Thoracic aorta (tissue), 2 donors: ENCODE data around the gene CLASP2. TPM values are rescaled to one million over a fixed set of nuclear protein-coding genes. Genes with fewer than 3 reads are reported as not detected.

ENCODE experiments used
- ATAC-seq: fragments of 150-250 bp; one replicate; pipeline ENCODE4 v1.8.0; 2017; ENCODE audit warnings: low read depth; ENCODE audit not compliant: insufficient number of reproducible peaks, low FRiP score
- DNase-seq: peaks from one replicate; pipeline ENCODE4 v3.0.0-alpha.2; 2020; ENCODE audit warnings: low spot score
- H3K27ac ChIP-seq, 2 donors: fragments of 200-600 bp; sonication (generic); 1 replicate in 1 of 2; 2 replicates in 1 of 2; pipeline ENCODE4 v1.5.1; 2016; ENCODE audit warnings: mild to moderate bottlenecking in 2 of 2, moderate library complexity in 2 of 2
- H3K27me3 ChIP-seq: fragments of 200-600 bp; sonication (generic); replicated peaks from 2 replicates; pipeline ENCODE4 v1.6.0; 2016; ENCODE audit warnings: mild to moderate bottlenecking; ENCODE audit not compliant: insufficient read depth
- H3K36me3 ChIP-seq: fragments of 200-600 bp; sonication (generic); one replicate; pipeline ENCODE4 v1.5.1; 2016
- H3K4me1 ChIP-seq, 2 donors: fragments of 200-600 bp; sonication (generic); 1 replicate in 1 of 2; 2 replicates in 1 of 2; pipeline versions ENCODE4 v1.5.1 to v1.6.0; 2016; ENCODE audit warnings: low read depth in 2 of 2, mild to moderate bottlenecking in 1 of 2; ENCODE audit not compliant: control insufficient read depth in 1 of 2
- H3K4me3 ChIP-seq: fragments of 200-600 bp; sonication (generic); 2 replicates; pipeline ENCODE4 v1.5.1; 2016; ENCODE audit warnings: mild to moderate bottlenecking
- H3K9me3 ChIP-seq: fragments of 200-600 bp; sonication (generic); 2 replicates; pipeline ENCODE4 v1.5.1; 2016
- CTCF ChIP-seq: fragments of 200-600 bp; sonication (generic); IDR thresholded peaks from one replicate; pipeline ENCODE4 v1.5.1; 2019; ENCODE audit warnings: antibody characterized with exemption
- total RNA-seq, 2 donors: library from RNA; depleted of rRNA; stranded (reverse); fragments of >200 nt; gene quantifications; one replicate each; pipeline versions ENCODE4 v1.1.0 to v1.2.3, GENCODE V29; 2016

Gene CLASP2
- total RNA-seq, 2 donors from 2014 or later: 122 to 126 TPM

GRCh38 chr3:33581666-33582065 lies 136.4 kb downstream of the CLASP2 start:
- no peak for TF ChIP-seq CTCF
- Histone ChIP-seq H3K9me3 (no peaks in the 10 kb centered on the region), H3K27ac (no peak overlapping the region), H3K27me3 (no peaks in the 10 kb centered on the region), H3K4me3 (no peak overlapping the region), H3K36me3 (peaks cover 16% of the 10 kb centered on the region), H3K4me1 (no peaks in the 10 kb centered on the region)
- DNase-seq: no peak
- ATAC-seq: no peak

GRCh38 chr3:33579840-33580239 lies 138.2 kb downstream of the CLASP2 start:
- no peak overlapping the region for H3K4me3 ChIP-seq
- H3K27ac ChIP-seq: no peak overlapping the region
- ATAC-seq (no peak), DNase-seq (no peak)
- no peaks in the 10 kb centered on the region for H3K9me3 ChIP-seq
- peaks cover 16% of the 10 kb centered on the region for H3K36me3 ChIP-seq
- TF ChIP-seq CTCF: no peak
- H3K27me3 ChIP-seq: no peaks in the 10 kb centered on the region
- H3K4me1 ChIP-seq: no peaks in the 10 kb centered on the region

GRCh38 chr3:33579178-33579510 lies 138.9 kb downstream of the CLASP2 start:
- no peak overlapping the region for H3K27ac ChIP-seq
- TF ChIP-seq CTCF: no peak
- no peaks in the 10 kb centered on the region for H3K27me3 ChIP-seq
- DNase-seq (no peak), ATAC-seq (no peak)
- no peaks in the 10 kb centered on the region for H3K4me1 ChIP-seq
- H3K36me3 ChIP-seq: peaks cover 21% of the 10 kb centered on the region
- no peak overlapping the region for H3K4me3 ChIP-seq
- no peaks in the 10 kb centered on the region for H3K9me3 ChIP-seq

GRCh38 chr3:33578325-33579177 lies 139.5 kb downstream of the CLASP2 start:
- Histone ChIP-seq H3K36me3 (peaks cover 24% of the 10 kb centered on the region), H3K4me1 (no peaks in the 10 kb centered on the region), H3K9me3 (no peaks in the 10 kb centered on the region), H3K27me3 (no peaks in the 10 kb centered on the region), H3K4me3 (no peak overlapping the region), H3K27ac (no peak overlapping the region)
- TF ChIP-seq CTCF: no peak
- ATAC-seq (no peak), DNase-seq (no peak)

- H3K4me3 ChIP-seq: no peak overlapping the region
- H3K9me3 ChIP-seq: no peaks in the 10 kb centered on the region
- no peak for TF ChIP-seq CTCF
- no peaks in the 10 kb centered on the region for H3K4me1 ChIP-seq
- peaks cover 21% of the 10 kb centered on the region for H3K36me3 ChIP-seq
- no peak overlapping the region for H3K27ac ChIP-seq
- ATAC-seq (no peak), DNase-seq (no peak)
- H3K27me3 ChIP-seq: no peaks in the 10 kb centered on the region
Measured at GRCh38 chr3:33577588-33577987, 140.5 kb downstream of the CLASP2 start.
